ENCODE measurements around the gene PCK2. TPM values are rescaled to one million over a fixed set of nuclear protein-coding genes. Genes with fewer than 3 reads are reported as not detected.

The PCK2 gene
- total and polyA plus RNA-seq, 2 of the 8 experiments (the other 6 are each of a cell fraction or from before 2014, with no cell fraction given): 81.9 to 115 TPM

DNA sequence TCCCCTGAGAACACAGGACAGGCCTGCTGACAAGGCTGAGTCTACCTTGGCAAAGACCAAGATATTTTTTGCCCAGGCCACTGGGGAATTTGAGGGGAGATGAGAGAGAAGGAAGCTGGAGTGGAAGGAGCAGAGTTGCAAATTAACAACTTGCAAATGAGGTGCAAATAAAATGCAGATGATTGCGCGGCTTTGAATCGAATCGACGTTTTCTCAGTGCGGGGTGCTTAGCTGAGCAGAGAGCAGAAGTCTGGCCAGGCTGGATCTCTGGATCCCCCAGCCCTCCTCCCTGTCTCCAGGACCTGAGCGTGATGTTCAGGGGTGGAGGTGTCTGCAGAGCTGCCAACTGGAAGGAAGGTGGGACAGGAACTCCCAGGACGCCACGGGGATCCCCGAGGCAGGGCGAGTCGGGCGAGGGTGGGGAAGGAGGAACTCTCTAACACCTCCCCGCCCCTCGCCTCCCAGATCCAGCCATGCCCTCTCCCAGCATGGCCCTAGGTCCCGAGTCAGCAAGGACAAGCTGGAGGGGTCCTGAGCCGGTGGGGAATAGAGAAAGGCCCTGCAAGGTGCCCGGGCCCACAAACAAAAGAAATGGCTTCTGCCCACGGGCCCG lies 42.8 kb upstream of the PCK2 start:
- peaks cover 0 to 2% of the 10 kb centered on the region in 2 experiments for H4K20me1 ChIP-seq (replicated peaks in 1 of 2; ENCODE audit: control insufficient read depth in 1 of 2, insufficient read depth in 2 of 2, low read length in 2 of 2)
- TF ChIP-seq, protein P1, sequence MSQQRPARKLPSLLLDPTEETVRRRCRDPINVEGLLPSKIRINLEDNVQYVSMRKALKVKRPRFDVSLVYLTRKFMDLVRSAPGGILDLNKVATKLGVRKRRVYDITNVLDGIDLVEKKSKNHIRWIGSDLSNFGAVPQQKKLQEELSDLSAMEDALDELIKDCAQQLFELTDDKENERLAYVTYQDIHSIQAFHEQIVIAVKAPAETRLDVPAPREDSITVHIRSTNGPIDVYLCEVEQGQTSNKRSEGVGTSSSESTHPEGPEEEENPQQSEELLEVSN (IDR thresholded peaks at IDR 0.05): no peak; the same call in 1 of the 2 replicates
- TF ChIP-seq RXRA (IDR thresholded peaks at IDR 0.05; ENCODE audit: insufficient read depth, low read depth, low read length) (no peak), BACH1 (IDR thresholded peaks at IDR 0.05; ENCODE audit: low read length) (no peak), EP300 (IDR thresholded peaks at IDR 0.05; ENCODE audit: borderline replicate concordance in 1 of 2, low read depth in 2 of 2, low read length in 2 of 2) (no peak), KDM5A (IDR thresholded peaks at IDR 0.05; ENCODE audit: low read length) (no peak), KDM1A (IDR thresholded peaks at IDR 0.05; ENCODE audit: borderline replicate concordance, low read length) (no peak), EGR1 (IDR thresholded peaks at IDR 0.05; ENCODE audit: borderline replicate concordance, low read depth, low read length) (no peak), SIRT6 (IDR thresholded peaks at IDR 0.05; ENCODE audit: low read length) (no peak)
- H3K4ac ChIP-seq (replicated peaks; ENCODE audit: insufficient read length, low read depth, low read length): no peak overlapping the region
- H3K9ac ChIP-seq (replicated peaks in 1 of 4; ENCODE audit: extremely low read depth in 1 of 4, low read depth in 3 of 4, low read length in 3 of 4): peak overlapping the region in 3 of 4 experiments; percentile 38 to 65 (median 46); a peak in 6 of 7 replicates
- 9% methylated on average over 20 of the region's 20 CpGs; no CpG with 5 or more reads in 1 of the 2 experiments for WGBS, 2 experiments (ENCODE audit: extremely low coverage in 1 of 2, insufficient coverage in 1 of 2, insufficient read length in 1 of 2, insufficient replicate concordance in 2 of 2, low coverage in 1 of 2, low lambda C conversion rate in 2 of 2, missing lambda C conversion rate in 1 of 2)
- H3K36me3 ChIP-seq (ENCODE audit: control insufficient read depth in 2 of 4, insufficient read depth in 4 of 4, low read length in 3 of 4): no peaks in the 10 kb centered on the region
- H3K23ac ChIP-seq (ENCODE audit: insufficient read length): no peak overlapping the region
- ChIA-PET POLR2A (ENCODE audit: partially characterized antibody) (interaction anchor here (0.7 to 8.0 kb wide), 15 partner anchors 10 to 472 kb away, joined by 3 to 57 read pairs (median 3); partner anchors contain the start of genes DCAF11, JPH4, NRL and PCK2), CTCF (ENCODE audit: partially characterized antibody) (interaction anchor here (0.6 to 9.6 kb wide), 8 partner anchors 10 to 58 kb away, joined by 3 to 234 read pairs (median 5); partner anchors contain the start of gene PCK2)
- H2AFZ ChIP-seq (ENCODE audit: low read length): no peak overlapping the region; the same call in 1 of the 2 replicates
- no peak overlapping the region for H4K91ac ChIP-seq (replicated peaks; ENCODE audit: insufficient read length, low read length)
- H2AK5ac ChIP-seq (ENCODE audit: low read depth, low read length): 0 out of 2 replicates have a peak overlapping the region, but pooled peaks have one; percentile 24
- H2BK20ac ChIP-seq (ENCODE audit: low read length): no peak overlapping the region
- peaks cover 9% of the 10 kb centered on the region for H3K23me2 ChIP-seq (ENCODE audit: low read depth, low read length)
- H2BK12ac ChIP-seq (ENCODE audit: low read depth, low read length): 0 out of 2 replicates have a peak overlapping the region, but pooled peaks have one; percentile 50
- H3K18ac ChIP-seq (ENCODE audit: extremely low read depth, low read length): peak overlapping the region; percentile 48
- H3K14ac ChIP-seq (ENCODE audit: insufficient read length): no peak overlapping the region
- no peaks in the 10 kb centered on the region for H3K79me2 ChIP-seq (ENCODE audit: control insufficient read depth in 1 of 2, insufficient read depth in 2 of 2, low read length in 2 of 2)
- H2BK120ac ChIP-seq (replicated peaks; ENCODE audit: low read depth, low read length): no peak overlapping the region
- peak overlapping the region; percentile 91 for H4K5ac ChIP-seq (ENCODE audit: insufficient read length, low read depth, low read length)
- FAIRE-seq: no peak
- H4K8ac ChIP-seq (ENCODE audit: extremely low read depth, insufficient read depth, low read length): peak overlapping the region; percentile 97; the same call in 1 of the 2 replicates
- no peak overlapping the region for H3K27ac ChIP-seq (ENCODE audit: low read depth, low read length)
- H2BK5ac ChIP-seq (ENCODE audit: low read depth, low read length): peak overlapping the region; percentile 60; the same call in 1 of the 2 replicates
- DNase-seq (ENCODE audit: low read depth in 1 of 2, low spot score in 2 of 2): peak in 1 of 2 experiments; percentile 77
- H3K27me3 ChIP-seq (replicated peaks in 1 of 4; ENCODE audit: control insufficient read depth in 3 of 4, extremely low read depth in 1 of 4, insufficient read depth in 3 of 4, low read length in 3 of 4): no peaks in the 10 kb centered on the region; a peak in 1 of 7 replicates
- no peaks in the 10 kb centered on the region for H3K9me3 ChIP-seq (ENCODE audit: insufficient read depth in 2 of 2, low read depth in 1 of 2, low read length in 1 of 2)
- peak overlapping the region; percentile 89 to 99 for H3K4me2 ChIP-seq (ENCODE audit: insufficient read depth in 1 of 2, low read depth in 2 of 2, low read length in 2 of 2)
- peak overlapping the region; percentile 56 to 82 (median 80) for H3K4me3 ChIP-seq (ENCODE audit: extremely low read depth in 1 of 4, insufficient read depth in 2 of 4, low read depth in 3 of 4, low read length in 4 of 4)
- no peaks in the 10 kb centered on the region for H3K79me1 ChIP-seq (ENCODE audit: low read depth, low read length)
- no peak overlapping the region for H3K56ac ChIP-seq (replicated peaks; ENCODE audit: insufficient read length, low read depth, low read length)
- H2BK15ac ChIP-seq (ENCODE audit: low read length): no peak overlapping the region
- H3K4me1 ChIP-seq (replicated peaks in 1 of 4; ENCODE audit: control insufficient read depth in 3 of 4, insufficient read depth in 4 of 4, low read length in 3 of 4): peaks cover 0 to 10% (median 5%) of the 10 kb centered on the region in 4 experiments; a peak in 5 of 7 replicates

Measured in H1 (cell line).